Measurements from ENCODE around the gene PIK3R2.

DNA sequence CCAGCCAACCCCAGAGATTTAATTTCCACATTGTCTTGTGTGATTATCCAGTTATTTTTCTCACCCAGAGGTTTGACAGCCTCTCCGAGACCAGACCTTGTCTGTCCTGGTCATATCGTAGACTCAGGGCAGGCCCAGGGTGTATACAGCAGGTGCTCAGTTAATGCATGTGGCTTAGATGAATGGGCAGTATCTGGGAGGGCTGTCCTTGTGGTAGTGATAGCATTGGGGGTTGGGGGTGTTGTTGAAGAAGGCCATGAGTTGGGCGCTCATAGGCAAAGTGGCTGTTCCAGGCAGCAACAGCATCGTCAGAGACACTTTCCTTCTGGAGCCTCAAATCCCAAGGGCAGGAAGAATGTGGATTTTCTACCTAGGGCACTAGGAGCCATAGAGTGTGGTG is 38.5 kb upstream of the PIK3R2 start:
- TF ChIP-seq POLR2A (IDR thresholded peaks at IDR 0.05) = no peak
- TF ChIP-seq, protein P1, sequence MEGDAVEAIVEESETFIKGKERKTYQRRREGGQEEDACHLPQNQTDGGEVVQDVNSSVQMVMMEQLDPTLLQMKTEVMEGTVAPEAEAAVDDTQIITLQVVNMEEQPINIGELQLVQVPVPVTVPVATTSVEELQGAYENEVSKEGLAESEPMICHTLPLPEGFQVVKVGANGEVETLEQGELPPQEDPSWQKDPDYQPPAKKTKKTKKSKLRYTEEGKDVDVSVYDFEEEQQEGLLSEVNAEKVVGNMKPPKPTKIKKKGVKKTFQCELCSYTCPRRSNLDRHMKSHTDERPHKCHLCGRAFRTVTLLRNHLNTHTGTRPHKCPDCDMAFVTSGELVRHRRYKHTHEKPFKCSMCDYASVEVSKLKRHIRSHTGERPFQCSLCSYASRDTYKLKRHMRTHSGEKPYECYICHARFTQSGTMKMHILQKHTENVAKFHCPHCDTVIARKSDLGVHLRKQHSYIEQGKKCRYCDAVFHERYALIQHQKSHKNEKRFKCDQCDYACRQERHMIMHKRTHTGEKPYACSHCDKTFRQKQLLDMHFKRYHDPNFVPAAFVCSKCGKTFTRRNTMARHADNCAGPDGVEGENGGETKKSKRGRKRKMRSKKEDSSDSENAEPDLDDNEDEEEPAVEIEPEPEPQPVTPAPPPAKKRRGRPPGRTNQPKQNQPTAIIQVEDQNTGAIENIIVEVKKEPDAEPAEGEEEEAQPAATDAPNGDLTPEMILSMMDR (IDR thresholded peaks at IDR 0.05) = no peak

Data from Peyer's patch (tissue), 4 donors.